Calu3 (cell line): ENCODE measurements around the gene PPM1H. TPM values are rescaled to one million over a fixed set of nuclear protein-coding genes. Genes with fewer than 3 reads are reported as not detected.

Source experiments
- BruUV-seq: library from RNA; stranded (reverse); fragments of 400-500 nt; replicated peaks from 2 replicates; lab custom pipeline; 2021; lab: Mats Ljungman, UMichigan
- CTCF ChIA-PET: fragments of 300-600 bp; sonication (Branson Sonifier 250); formaldehyde crosslinking; loops from one replicate; lab custom pipeline; 2022; ENCODE audit warnings: antibody characterized with exemption; lab: Charles Lee
- DNase-seq: peaks from one replicate; pipeline ENCODE4 v3.0.0; 2022
- H3K27ac Mint-ChIP-seq: one replicate; pipeline ENCODE4 v1.8.0; 2022; ENCODE audit warnings: mixed read lengths; ENCODE audit not compliant: unreplicated experiment
- H3K27me3 Mint-ChIP-seq: one replicate; pipeline ENCODE4 v1.8.0; 2022; ENCODE audit warnings: mixed read lengths; ENCODE audit not compliant: unreplicated experiment
- H3K36me3 Mint-ChIP-seq: one replicate; pipeline ENCODE4 v1.8.0; 2022; ENCODE audit warnings: mild to moderate bottlenecking, moderate library complexity, mixed read lengths; ENCODE audit not compliant: insufficient read depth, unreplicated experiment
- H3K4me1 Mint-ChIP-seq: one replicate; pipeline ENCODE4 v1.8.0; 2022; ENCODE audit warnings: mild to moderate bottlenecking, low read depth, mixed read lengths; ENCODE audit not compliant: unreplicated experiment
- H3K4me3 Mint-ChIP-seq: one replicate; pipeline ENCODE4 v1.8.0; 2022; ENCODE audit warnings: mild to moderate bottlenecking, low read depth, moderate library complexity, mixed read lengths; ENCODE audit not compliant: unreplicated experiment
- H3K9me3 Mint-ChIP-seq: one replicate; pipeline ENCODE4 v1.8.0; 2022; ENCODE audit warnings: low read depth, mixed read lengths; ENCODE audit not compliant: unreplicated experiment
- intact Hi-C: fragments of 100-400 bp; cut with micrococcal nuclease; formaldehyde crosslinking; loops from one replicate; pipeline ENCODE4 v1.10.0; 2022; ENCODE audit not compliant: unreplicated experiment
- total RNA-seq: library from RNA; stranded (reverse); gene quantifications from 2 replicates; pipeline ENCODE4 v1.2.3, GENCODE V29; 2022
- TF ChIP-seq, protein P1 (sequence below): fragments of 200-600 bp; IDR thresholded peaks from one replicate; pipeline ENCODE4 v1.8.0; 2022; ENCODE audit warnings: antibody characterized with exemption; ENCODE audit not compliant: unreplicated experiment

The PPM1H gene
- total RNA-seq, 1 experiment from 2014 or later = 36.7 TPM

DNA sequence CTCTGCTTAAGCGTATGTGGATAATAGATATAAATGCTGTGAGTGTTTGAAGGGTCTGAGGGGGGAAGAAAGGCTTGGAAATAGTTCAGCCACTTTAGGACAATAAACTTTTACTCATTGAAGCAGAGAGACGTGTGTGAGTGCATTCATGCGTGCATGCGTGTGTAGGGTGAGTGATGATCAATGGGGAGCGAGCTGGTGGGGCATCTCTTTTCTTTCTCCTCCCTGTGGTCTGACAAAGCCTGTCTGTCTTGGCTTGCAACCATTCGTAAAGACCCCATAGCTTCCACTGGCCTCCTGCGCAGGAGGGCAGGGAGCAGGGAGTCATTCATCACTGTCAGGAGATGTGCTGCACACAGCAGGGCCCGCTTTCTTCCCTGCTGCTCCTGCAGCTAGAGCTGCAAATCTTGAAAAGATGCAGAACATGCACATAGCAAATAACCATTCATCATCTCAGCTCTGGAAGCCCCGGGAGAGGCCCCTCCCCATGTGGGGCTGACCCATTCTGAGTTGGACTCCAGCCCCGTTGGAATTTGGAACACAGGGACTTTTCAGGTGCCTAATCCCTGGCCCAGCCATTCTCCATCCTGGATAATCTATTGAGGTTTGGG, 223.2 kb downstream of the PPM1H start:
- H3K9me3 Mint-ChIP-seq = no peaks in the 10 kb centered on the region
- H3K4me1 Mint-ChIP-seq = peaks cover 14% of the 10 kb centered on the region
- no peaks in the 10 kb centered on the region for H3K36me3 Mint-ChIP-seq
- BruUV-seq = no TSS peak
- CTCF ChIA-PET = no interaction called here
- H3K27ac Mint-ChIP-seq = no peak overlapping the region
- TF ChIP-seq, protein P1, sequence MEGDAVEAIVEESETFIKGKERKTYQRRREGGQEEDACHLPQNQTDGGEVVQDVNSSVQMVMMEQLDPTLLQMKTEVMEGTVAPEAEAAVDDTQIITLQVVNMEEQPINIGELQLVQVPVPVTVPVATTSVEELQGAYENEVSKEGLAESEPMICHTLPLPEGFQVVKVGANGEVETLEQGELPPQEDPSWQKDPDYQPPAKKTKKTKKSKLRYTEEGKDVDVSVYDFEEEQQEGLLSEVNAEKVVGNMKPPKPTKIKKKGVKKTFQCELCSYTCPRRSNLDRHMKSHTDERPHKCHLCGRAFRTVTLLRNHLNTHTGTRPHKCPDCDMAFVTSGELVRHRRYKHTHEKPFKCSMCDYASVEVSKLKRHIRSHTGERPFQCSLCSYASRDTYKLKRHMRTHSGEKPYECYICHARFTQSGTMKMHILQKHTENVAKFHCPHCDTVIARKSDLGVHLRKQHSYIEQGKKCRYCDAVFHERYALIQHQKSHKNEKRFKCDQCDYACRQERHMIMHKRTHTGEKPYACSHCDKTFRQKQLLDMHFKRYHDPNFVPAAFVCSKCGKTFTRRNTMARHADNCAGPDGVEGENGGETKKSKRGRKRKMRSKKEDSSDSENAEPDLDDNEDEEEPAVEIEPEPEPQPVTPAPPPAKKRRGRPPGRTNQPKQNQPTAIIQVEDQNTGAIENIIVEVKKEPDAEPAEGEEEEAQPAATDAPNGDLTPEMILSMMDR = no peak
- H3K27me3 Mint-ChIP-seq = no peaks in the 10 kb centered on the region
- no peak for DNase-seq
- H3K4me3 Mint-ChIP-seq = no peak overlapping the region
- intact Hi-C loops = no loop called here

DNA sequence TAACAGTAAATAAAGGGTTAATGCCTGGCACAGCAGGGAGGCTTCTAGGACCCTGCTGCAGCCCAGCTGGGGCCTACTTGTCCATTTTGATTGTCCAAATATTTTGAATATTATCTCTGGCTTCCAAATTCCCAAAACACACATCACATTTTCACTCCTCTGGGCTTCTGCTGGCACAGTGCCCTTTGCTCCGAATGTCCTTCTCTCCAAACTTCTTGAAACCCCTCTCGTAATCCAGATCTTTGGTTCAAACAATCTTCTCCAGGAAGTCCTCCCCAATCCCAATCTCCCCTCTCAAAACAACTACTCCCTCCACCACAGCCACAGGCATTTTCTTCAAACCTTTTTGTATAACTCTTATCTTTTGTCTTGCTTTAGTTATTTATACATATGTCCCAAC, 225.6 kb downstream of the PPM1H start:
- BruUV-seq = no TSS peak

DNA sequence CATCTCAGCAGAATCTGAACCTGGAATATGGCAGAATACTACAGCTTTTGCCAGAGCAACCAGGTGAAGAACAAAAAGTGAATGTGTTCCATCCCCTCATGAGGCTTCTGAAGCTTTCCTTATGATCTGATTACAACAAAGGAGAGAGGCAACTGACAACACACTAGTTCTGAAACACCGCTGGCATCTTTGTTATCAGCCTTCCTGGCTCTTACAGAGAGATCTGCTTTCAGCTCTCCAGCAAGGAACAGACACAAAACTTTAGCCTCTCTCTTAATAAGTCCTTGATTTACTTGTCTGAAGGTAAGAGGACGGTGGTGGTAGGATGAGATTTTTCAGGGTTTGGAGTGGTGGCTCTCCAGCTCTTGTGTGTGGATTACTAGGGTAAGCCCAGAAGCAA, 227.0 kb downstream of the PPM1H start:
- Mint-ChIP-seq H3K27ac (no peak overlapping the region), H3K4me1 (peaks cover 9% of the 10 kb centered on the region), H3K27me3 (no peaks in the 10 kb centered on the region), H3K9me3 (no peaks in the 10 kb centered on the region), H3K4me3 (no peak overlapping the region), H3K36me3 (no peaks in the 10 kb centered on the region)
- DNase-seq = no peak
- BruUV-seq = no TSS peak
- CTCF ChIA-PET = no interaction called here
- TF ChIP-seq, protein P1 = no peak
- intact Hi-C loops = no loop called here

More for the DNA sequence above, 225.6 kb downstream of the PPM1H start:
- intact Hi-C loops = no loop called here
- no peaks in the 10 kb centered on the region for H3K27me3 Mint-ChIP-seq
- no peaks in the 10 kb centered on the region for H3K4me1 Mint-ChIP-seq
- H3K36me3 Mint-ChIP-seq = no peaks in the 10 kb centered on the region
- no peak overlapping the region for H3K4me3 Mint-ChIP-seq
- DNase-seq = no peak
- H3K9me3 Mint-ChIP-seq = no peaks in the 10 kb centered on the region
- CTCF ChIA-PET = interaction anchor here (1.3 kb wide), 1 partner anchor 15 kb away, joined by 4 read pairs; no protein-coding TSS in a partner anchor
- no peak overlapping the region for H3K27ac Mint-ChIP-seq
- TF ChIP-seq, protein P1 = no peak

DNA sequence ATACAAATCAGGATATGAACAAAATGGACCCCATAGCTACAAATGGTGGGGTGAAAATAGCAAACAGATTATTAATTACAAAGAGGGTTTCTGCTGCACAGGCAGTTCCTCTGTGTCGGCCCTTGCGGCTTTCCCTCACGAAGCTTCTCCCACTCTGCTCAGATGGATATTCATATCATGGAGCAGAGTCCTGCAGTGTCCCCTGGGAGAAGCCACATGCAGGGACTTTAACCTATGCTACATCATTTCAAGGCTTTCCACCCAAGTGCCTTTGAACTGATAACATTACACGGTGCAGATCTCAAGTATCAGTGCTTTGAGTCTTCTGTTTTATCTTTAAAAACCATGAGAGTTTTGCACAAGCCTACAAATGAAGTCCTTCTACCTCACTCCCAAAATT, 229.1 kb downstream of the PPM1H start:
- CTCF ChIA-PET = no interaction called here
- intact Hi-C loops = no loop called here
- no peaks in the 10 kb centered on the region for H3K36me3 Mint-ChIP-seq
- H3K4me1 Mint-ChIP-seq = peaks cover 9% of the 10 kb centered on the region
- H3K4me3 Mint-ChIP-seq = no peak overlapping the region
- BruUV-seq = no TSS peak
- TF ChIP-seq, protein P1 = no peak
- DNase-seq = no peak
- no peaks in the 10 kb centered on the region for H3K9me3 Mint-ChIP-seq
- no peaks in the 10 kb centered on the region for H3K27me3 Mint-ChIP-seq
- H3K27ac Mint-ChIP-seq = no peak overlapping the region
